CD4-positive, alpha-beta T cell treated with Interleukin-1 beta for 1 hour (primary cell): ENCODE data around the gene SHISA5.

Experiments
- DNase-seq, 2 donors: peaks; one replicate each; pipeline ENCODE4 v3.0.0-alpha.2; 2020 to 2022

SHISA5 gene

DNA sequence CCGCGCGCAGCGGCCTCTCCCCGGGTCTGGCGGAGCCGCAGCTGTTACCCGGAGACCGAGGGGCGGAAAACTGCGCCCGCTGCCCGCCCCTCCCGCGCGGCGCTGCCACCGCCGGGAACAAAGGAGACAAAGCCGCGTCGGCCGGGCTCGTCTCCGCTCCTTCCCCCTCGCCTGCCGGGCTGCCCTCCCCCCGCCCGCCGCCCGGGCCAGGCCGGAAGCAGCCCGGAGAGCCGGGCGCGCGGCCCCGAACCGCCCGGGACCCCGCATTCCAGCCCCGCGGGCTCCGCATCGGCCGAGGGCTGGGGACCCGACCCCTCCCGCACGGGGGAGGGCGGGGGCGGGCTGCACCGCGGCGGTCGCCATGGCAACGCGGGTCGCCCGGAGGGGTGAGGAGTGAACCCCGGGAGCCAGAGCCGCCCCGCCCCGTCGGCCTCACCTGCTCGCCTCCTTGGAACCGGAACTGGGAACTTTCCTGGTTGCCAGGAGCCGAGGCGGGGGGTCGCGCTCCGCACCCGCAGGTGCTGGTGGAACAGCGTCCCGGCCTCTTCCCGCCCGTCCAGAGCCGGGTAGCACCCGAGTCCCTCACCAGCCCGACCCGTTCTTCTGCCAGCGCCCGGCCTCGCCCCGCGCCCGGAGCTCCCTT is 74.5 kb downstream of the SHISA5 start:
- peak; percentile 69 to 71 for DNase-seq

DNA sequence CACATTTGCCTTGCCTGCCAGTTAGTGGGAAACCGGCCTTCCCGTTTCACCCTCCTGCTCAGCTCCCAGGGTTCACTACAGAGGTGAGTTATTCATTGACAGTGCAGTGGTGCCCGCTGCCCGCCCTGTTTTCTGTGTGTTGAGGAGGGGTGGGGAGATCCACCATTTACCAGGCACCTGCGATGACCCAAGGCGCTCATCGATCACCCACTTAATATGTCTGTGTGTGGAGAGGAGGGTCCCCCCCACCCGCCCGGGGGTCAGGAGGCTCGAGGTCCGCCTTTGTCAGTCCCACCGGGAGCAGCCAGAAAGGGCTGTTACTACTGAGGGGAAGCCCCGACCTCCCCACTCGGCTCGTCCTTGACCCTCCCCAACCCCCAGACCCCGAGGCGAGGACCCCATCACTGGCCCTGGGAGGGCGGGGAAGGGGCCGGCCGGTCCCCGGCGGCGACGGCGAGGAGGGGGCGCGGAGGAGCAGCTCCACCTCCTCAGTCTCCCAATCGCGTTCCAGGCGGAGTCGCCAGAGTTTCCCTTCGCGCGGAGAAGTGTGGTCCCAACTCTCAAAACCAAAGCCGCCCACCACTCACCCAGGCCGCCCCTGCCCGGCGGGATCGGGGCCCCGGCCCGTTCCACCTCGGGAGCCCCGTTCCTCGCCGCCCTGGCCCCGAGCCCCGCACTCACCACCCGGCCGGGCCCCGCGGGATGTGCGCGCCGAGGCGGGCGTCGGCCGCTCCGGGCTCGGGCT is 75.2 kb downstream of the SHISA5 start:
- no peak for DNase-seq

DNA sequence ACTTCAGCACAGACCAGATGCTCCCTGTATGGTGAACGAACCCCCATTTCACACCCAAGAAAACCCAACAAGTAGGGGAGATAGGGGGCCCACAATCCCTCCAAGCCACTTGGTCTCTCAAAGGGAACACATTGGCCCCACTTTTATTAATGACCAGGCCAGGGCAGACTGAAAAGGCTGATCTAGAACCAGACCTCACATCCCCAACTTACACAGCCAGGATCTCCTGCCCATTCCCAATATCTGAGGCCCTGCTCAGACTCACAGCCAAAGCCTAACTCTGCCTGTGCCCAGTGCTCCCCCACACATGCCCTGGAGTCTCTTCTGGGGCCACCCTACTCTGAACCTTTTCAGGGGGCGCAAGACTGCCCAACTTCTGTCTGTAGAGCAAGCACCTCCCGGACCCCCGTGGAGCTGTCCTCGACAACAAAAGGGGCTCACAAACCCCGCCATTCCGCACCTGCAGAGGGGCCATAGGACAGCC is 75.8 kb downstream of the SHISA5 start:
- DNase-seq, result no peak

- no peak for DNase-seq
Observed at GRCh38 chr3:48427630-48427962, 76.4 kb downstream of the SHISA5 start.

DNA sequence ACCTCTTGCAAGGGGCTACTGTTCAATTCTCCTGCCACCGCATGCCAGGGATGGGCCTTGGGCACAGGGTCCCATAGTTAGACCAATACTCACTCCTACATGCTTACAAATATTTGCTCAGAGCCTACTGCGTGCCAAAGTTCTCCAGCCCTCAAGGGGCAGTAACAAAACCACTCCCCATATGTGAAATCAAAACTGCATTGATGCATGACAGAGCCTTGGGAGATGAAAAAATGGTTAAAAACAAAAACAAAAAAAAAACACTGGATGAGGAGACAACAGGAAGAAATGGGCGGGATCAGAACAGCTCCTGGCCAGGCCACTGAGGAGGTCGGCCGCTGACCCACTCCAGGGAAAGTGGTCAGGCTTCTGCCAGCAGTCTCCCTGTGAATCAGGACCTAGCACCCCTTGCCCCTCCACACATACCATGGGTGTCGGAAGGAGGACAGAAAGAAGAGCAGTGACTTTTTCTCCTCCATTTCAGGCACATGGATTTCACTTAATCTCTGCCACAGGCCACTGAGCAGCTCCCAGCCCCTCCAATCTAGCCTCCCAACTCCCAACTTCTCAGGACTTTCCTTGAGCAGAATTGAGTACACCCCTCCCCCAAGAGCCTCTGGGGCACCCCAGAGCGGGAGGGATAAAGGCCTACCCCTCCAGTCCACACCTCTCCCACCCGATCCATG is 76.9 kb downstream of the SHISA5 start:
- no peak for DNase-seq

GRCh38 chr3:48426401-48426909 is 77.5 kb downstream of the SHISA5 start:
- DNase-seq, result no peak

GRCh38 chr3:48425281-48425812 is 78.6 kb downstream of the SHISA5 start:
- DNase-seq, result no peak

DNA sequence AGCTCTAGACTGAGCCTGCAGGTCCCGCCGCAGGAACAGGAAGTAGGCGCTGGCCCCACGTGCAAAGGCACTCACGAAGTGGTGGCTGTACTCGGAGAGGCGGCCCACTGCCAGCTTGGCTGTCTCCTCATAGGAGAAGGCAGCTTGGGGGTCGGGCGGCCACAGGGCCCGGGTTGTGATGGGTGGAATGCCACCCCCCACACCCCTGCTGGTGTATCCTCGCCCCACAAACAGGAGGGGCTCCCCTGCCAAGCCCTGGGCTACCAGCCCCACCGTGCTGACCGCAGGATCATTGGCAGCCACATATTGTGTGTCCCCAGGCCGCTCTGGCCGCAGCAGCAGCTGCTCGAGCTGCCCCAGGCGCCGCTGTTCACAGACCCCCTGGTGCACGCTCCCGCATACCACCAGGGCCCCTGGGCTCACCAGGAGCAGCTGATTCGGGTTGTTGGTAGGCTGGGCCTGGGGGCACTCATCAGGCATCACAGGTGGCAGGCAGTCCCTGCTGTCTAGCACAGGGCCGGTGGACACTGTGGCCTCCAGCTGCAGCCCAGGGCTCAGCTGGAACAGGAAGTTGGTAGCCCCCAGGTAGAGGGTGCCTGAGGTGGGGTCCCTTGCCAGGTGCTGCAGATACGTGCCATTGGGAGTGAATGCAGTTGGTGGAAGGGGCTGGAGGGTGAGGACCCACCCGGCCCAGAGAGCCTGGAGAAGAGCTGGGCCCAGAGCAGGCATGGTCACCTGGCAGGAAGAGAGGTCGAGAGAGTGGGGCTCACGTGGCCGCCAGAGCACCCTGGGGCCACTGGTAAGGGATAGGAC is 79.9 kb downstream of the SHISA5 start:
- no peak for DNase-seq

- DNase-seq, result no peak
Observed at GRCh38 chr3:48423241-48423882, 80.6 kb downstream of the SHISA5 start.

DNA sequence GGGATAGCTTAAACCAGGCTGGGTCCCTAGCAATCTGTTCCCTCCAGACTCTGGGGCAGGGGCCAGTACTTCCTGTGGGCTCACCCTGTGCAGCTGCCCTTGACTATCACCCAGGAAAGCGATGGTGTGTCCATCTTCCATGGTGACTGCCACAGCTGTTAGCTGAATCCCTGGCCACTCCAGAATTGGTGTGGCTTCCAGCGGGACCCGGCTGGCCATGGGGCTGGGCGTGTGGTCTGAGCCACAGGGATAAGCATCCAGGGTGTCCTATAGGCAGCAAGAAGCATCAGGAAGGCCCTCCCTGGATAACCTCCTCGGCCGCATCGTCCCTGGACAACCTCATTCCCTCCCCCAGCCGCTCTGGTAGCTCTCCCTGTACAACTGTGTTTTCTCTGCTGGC is 81.3 kb downstream of the SHISA5 start:
- no peak for DNase-seq

DNA sequence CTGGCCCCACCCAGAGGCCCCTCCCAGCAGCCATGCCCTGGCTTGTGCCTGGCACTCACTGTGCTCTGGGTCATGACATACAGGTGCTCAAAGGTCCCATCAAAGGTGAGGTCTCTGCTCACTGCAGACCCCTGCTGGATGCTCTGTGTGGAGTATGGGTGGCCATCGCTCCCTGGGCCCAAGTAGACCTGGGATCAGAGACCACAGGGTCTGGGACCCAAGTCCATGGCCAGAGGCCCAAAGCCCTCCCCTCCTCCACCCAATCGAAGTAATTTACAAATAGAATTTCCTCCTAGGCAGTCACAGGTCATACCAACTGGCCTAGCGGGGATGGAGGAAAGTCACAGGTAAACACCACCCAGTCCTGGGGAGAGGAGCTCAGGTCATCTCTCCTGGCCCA is 81.7 kb downstream of the SHISA5 start:
- DNase-seq, result no peak

- no peak for DNase-seq
Observed at GRCh38 chr3:48420561-48420960, 83.4 kb downstream of the SHISA5 start.

DNA sequence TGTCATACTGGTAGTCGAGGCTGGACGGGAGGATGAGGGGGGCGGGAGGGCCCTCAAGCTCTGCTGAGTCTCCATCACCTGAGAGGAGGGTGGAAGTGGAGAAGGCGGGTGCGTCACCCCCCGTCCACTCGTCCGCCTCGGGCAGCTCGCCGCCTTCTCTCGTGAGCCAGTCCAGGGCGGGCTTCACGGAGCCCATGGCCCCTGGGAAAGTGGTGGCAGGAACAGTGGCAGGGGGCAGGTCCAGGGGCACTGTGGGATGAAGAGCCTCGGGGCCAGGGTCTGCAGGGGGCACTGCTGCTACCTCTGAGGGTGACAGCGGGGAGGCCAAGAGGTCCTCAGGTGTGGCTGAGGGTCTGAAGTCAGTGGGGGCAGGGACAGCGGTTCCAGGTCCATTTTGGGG is 84.4 kb downstream of the SHISA5 start:
- DNase-seq, result no peak

GRCh38 chr3:48419149-48419548 is 84.8 kb downstream of the SHISA5 start:
- no peak for DNase-seq

GRCh38 chr3:48418651-48419050 is 85.3 kb downstream of the SHISA5 start:
- no peak for DNase-seq

DNA sequence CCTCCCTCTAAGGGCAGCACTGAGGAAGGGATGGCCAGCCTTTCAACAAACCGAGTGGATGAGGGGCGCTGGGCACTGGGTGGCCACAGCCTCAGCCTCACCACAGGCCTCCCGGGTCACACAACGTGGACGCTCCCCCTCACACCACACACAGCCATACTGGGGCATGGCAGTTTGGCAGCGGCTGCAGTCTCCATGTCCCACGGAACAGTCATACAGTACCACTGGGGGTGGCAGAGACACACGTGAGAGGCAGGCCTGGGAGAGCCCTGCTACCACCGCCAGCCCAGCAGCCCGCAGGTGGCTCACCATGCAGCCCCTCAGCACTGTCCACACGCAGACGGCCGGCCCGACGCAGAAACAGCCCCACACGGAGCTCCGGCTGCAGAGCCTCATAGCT is 85.8 kb downstream of the SHISA5 start:
- no peak for DNase-seq
